H1 (cell line): ENCODE measurements around the gene CBL.

Source experiments
- CHD2 ChIP-seq: IDR thresholded peaks from 2 replicates; pipeline ENCODE4 v1.6.1; 2012; ENCODE audit warnings: low read length, improper control_type of control experiment
- SIN3A ChIP-seq, 2 experiments: IDR thresholded peaks in 1 of 2; conservative IDR thresholded peaks in 1 of 2; 2 replicates each; pipeline ENCODE4 v1.6.1; 2011 to 2012; ENCODE audit warnings: low read length in 2 of 2, improper control_type of control experiment in 1 of 2, low read depth in 1 of 2, mild to moderate bottlenecking in 1 of 2

GRCh38 chr11:119273721-119274120, 67.6 kb downstream of the CBL start:
- no peak for TF ChIP-seq CHD2
- TF ChIP-seq SIN3A (conservative IDR thresholded peaks at IDR 0.05 in 1 of 2, IDR thresholded peaks at IDR 0.05 in 1 of 2; ENCODE audit: low read depth in 1 of 2, low read length in 2 of 2), result no peak
